Measurements from ENCODE around the gene JUNB.
A peak's percentile ranks its signal among the peaks of the same experiment; 100 is the strongest.

The JUNB gene

GRCh38 chr19:12789098-12789903 is 2.0 kb upstream of the JUNB start:
- H3K4me3 ChIP-seq (ENCODE audit: low read length), result peak overlapping the region; percentile 99
- TF ChIP-seq CTCF (conservative IDR thresholded peaks at IDR 0.05; ENCODE audit: low read length), result no peak
- no peak for DNase-seq (ENCODE audit: low read depth)

- no peak for TF ChIP-seq CTCF (conservative IDR thresholded peaks at IDR 0.05; ENCODE audit: low read length)
- DNase-seq (ENCODE audit: low read depth), result peak; percentile 97
- H3K4me3 ChIP-seq (ENCODE audit: low read length), result peak overlapping the region; percentile 99
Measured at GRCh38 chr19:12789904-12790619, 1.2 kb upstream of the JUNB start.

GRCh38 chr19:12790628-12791344 is 500 bp upstream of the JUNB start:
- TF ChIP-seq CTCF (conservative IDR thresholded peaks at IDR 0.05; ENCODE audit: low read length), result no peak
- peak overlapping the region; percentile 99 for H3K4me3 ChIP-seq (ENCODE audit: low read length)
- no peak for DNase-seq (ENCODE audit: low read depth)

- DNase-seq (ENCODE audit: low read depth), result peak; percentile 64
- TF ChIP-seq CTCF (conservative IDR thresholded peaks at IDR 0.05; ENCODE audit: low read length), result no peak
- H3K4me3 ChIP-seq (ENCODE audit: low read length), result peak overlapping the region; percentile 99
Measured at GRCh38 chr19:12792051-12792852, 966 bp downstream of the JUNB start.

- no peak for DNase-seq (ENCODE audit: low read depth)
- TF ChIP-seq CTCF (conservative IDR thresholded peaks at IDR 0.05; ENCODE audit: low read length), result no peak
- peak overlapping the region; percentile 99 for H3K4me3 ChIP-seq (ENCODE audit: low read length)
Measured at GRCh38 chr19:12792853-12793289, 1.6 kb downstream of the JUNB start.

GRCh38 chr19:12793290-12794195 is 2.3 kb downstream of the JUNB start:
- H3K4me3 ChIP-seq (ENCODE audit: low read length), result peak overlapping the region; percentile 99
- DNase-seq (ENCODE audit: low read depth), result peak; percentile 92
- 0 out of 2 replicates have a peak, but pooled peaks have one; percentile 3 for TF ChIP-seq CTCF (conservative IDR thresholded peaks at IDR 0.05; ENCODE audit: low read length)
